ENCODE data around the gene MLPH.

MLPH gene

DNA sequence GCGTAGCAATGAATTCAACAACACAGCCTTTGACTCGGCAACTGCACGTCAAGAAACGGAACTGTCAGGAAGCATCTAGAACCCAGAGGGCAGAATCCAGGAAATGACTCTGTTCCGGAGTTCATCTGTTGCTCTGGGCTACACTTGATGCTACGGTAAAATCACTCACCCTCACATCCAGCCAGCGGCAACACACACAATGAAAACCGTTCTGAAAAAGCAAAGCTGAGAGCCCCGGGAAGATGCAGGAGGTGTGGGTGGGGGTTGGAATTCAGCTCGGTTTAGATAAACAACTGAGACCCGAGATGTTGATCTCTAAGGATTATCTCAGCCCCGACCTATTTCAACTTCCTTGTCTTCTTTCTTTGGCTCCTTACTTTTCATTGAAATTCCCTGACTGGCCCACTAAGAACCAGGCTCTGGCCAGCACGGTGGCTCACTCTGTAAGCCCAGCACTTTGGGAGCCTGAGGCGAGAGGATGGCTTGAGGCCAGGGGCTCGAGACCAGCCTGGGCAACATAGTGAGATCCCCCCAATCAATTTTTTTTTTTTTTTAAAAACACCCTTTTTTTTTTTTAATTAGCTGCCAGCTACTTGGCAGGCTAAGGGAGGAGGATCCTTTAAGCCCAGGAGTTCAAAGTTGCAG, 116.8 kb downstream of the MLPH start:
- DNase-seq (ENCODE audit: low spot score), result no peak

DNA sequence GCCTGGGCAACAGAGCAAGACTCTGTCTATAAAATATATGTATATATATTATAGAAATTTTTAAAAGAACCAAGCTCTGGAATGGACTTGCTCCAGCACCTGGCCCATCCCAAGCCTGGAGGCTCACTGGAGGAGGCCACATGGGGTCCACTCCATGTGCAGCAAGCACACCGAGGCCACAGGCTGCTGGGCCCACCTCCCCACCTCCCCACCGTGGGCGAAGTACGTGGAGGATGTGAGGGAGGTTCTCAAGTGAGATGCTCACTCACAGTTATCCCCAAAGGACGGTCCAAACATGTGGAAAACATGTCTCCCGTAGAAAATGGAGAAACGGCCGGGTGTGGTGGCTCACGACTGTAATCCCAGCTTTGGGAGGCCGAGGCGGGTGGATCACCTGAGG, 117.3 kb downstream of the MLPH start:
- DNase-seq (ENCODE audit: low spot score), result no peak
